Naive B cell (primary cell): ENCODE measurements around the gene SOX9. TPM values are rescaled to one million over a fixed set of nuclear protein-coding genes. Genes with fewer than 3 reads are reported as not detected.

Experiments
- ATAC-seq, 2 donors: fragments of 150-1000 bp; cut with Tn5 transposase; 2 replicates each; pipeline ENCODE4 v1.10.0; 2021; ENCODE audit warnings: low read depth in 2 of 2, mild to moderate bottlenecking in 2 of 2, moderate library complexity in 2 of 2
- DNase-seq: peaks from one replicate; pipeline ENCODE4 v3.0.0; 2022
- H3K27ac Mint-ChIP-seq, 6 donors: one replicate each; pipeline ENCODE4 v1.8.0; 2020 to 2022; ENCODE audit warnings: mild to moderate bottlenecking in 6 of 6, mixed read lengths in 6 of 6, moderate library complexity in 5 of 6, inconsistent platforms in 2 of 6
- H3K27me3 Mint-ChIP-seq, 3 donors: one replicate each; pipeline ENCODE4 v1.8.0; 2021 to 2022; ENCODE audit warnings: mixed read lengths in 3 of 3, mild to moderate bottlenecking in 1 of 3
- H3K36me3 Mint-ChIP-seq, 2 donors: one replicate each; pipeline ENCODE4 v1.8.0; 2020 to 2022; ENCODE audit warnings: mixed read lengths in 2 of 2, inconsistent platforms in 1 of 2, mild to moderate bottlenecking in 1 of 2
- H3K4me1 Mint-ChIP-seq, 3 donors: one replicate each; pipeline ENCODE4 v1.8.0; 2020 to 2022; ENCODE audit warnings: mixed read lengths in 3 of 3, inconsistent platforms in 1 of 3, mild to moderate bottlenecking in 1 of 3, moderate library complexity in 1 of 3
- H3K4me3 Mint-ChIP-seq, 8 donors: one replicate each; pipeline ENCODE4 v1.8.0; 2020 to 2022; ENCODE audit warnings: mild to moderate bottlenecking in 8 of 8, mixed read lengths in 8 of 8, moderate library complexity in 8 of 8, inconsistent platforms in 2 of 8
- H3K9me3 Mint-ChIP-seq, 7 donors: one replicate each; pipeline ENCODE4 v1.8.0; 2020 to 2022; ENCODE audit warnings: mixed read lengths in 7 of 7, mild to moderate bottlenecking in 5 of 7, inconsistent platforms in 2 of 7, moderate library complexity in 1 of 7
- polyA plus RNA-seq, 6 donors: library from polyadenylated mRNA; unstranded; fragments of 300-500 nt; fragmentation: Illumina TruSeq; gene quantifications; one replicate each; pipeline ENCODE4 v1.2.3, GENCODE V29; 2021; ENCODE audit warnings: low read depth in 6 of 6

SOX9 gene
- polyA plus RNA-seq, 6 donors from 2014 or later = not detected

- no peak for DNase-seq
- no peaks in the 10 kb centered on the region for H3K4me1 Mint-ChIP-seq
- no peaks in the 10 kb centered on the region for H3K27me3 Mint-ChIP-seq
These were observed 44.5 kb downstream of the SOX9 start for GRCh38 chr17:72165192-72165866.

DNA sequence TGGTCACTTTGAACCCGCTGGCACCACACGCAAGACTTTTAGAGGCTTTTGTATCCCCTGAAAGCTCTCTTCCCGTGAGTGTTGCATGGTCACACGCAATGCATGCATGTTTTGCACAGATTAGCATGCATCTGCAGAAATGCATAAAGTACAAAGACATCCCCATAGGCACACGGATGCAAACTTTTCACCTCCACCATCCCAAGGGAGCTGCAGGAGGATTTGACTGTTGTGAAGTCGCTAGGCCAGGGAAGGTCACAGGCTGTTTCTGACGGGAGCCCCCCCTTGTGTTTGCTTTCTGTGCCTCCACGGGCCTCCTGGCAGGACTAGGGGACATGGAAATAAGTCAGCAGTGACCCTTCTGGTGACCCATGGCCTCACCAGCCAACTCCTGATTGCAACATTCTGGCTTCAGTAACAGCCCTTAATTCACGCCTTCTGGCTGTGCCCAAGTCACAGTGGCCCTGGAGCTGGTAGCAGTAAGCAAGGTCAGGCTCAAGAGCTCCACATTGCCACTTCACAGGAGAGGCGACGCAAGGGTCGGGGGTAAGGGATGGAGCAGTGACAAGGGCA lies 45.1 kb downstream of the SOX9 start:
- Mint-ChIP-seq H3K27ac (no peak overlapping the region), H3K36me3 (no peaks in the 10 kb centered on the region), H3K27me3 (no peaks in the 10 kb centered on the region), H3K4me1 (no peaks in the 10 kb centered on the region), H3K4me3 (no peak overlapping the region), H3K9me3 (peaks cover 0 to 12% (median 5%) of the 10 kb centered on the region in 7 donors)
- DNase-seq (no peak), ATAC-seq (no peak)

More at GRCh38 chr17:72165192-72165866, 44.5 kb downstream of the SOX9 start:
- H3K36me3 Mint-ChIP-seq = peaks cover 0 to 3% of the 10 kb centered on the region in 2 donors
- no peak overlapping the region for H3K4me3 Mint-ChIP-seq
- peaks cover 0 to 15% (median 5%) of the 10 kb centered on the region in 7 donors for H3K9me3 Mint-ChIP-seq
- no peak for ATAC-seq
- H3K27ac Mint-ChIP-seq = no peak overlapping the region

- Mint-ChIP-seq H3K4me1 (no peaks in the 10 kb centered on the region), H3K27me3 (peaks cover 0 to 4% (median 0%) of the 10 kb centered on the region in 3 donors), H3K36me3 (no peaks in the 10 kb centered on the region), H3K9me3 (peaks cover 0 to 6% (median 4%) of the 10 kb centered on the region in 7 donors), H3K4me3 (no peak overlapping the region), H3K27ac (no peak overlapping the region)
- DNase-seq (no peak), ATAC-seq (no peak)
These were observed 46.8 kb downstream of the SOX9 start for GRCh38 chr17:72167593-72167992.

GRCh38 chr17:72169823-72170222 lies 49.0 kb downstream of the SOX9 start:
- no peak overlapping the region for H3K27ac Mint-ChIP-seq
- peaks cover 0 to 4% (median 0%) of the 10 kb centered on the region in 3 donors for H3K27me3 Mint-ChIP-seq
- peaks cover 0 to 7% (median 4%) of the 10 kb centered on the region in 7 donors for H3K9me3 Mint-ChIP-seq
- no peak for DNase-seq
- H3K4me1 Mint-ChIP-seq = no peaks in the 10 kb centered on the region
- ATAC-seq = no peak
- no peaks in the 10 kb centered on the region for H3K36me3 Mint-ChIP-seq
- H3K4me3 Mint-ChIP-seq = no peak overlapping the region

GRCh38 chr17:72171703-72172667 lies 51.2 kb downstream of the SOX9 start:
- H3K4me1 Mint-ChIP-seq = no peaks in the 10 kb centered on the region

GRCh38 chr17:72173499-72174116 lies 52.8 kb downstream of the SOX9 start:
- no peak for DNase-seq
- Mint-ChIP-seq H3K4me3 (no peak overlapping the region), H3K4me1 (no peaks in the 10 kb centered on the region), H3K36me3 (no peaks in the 10 kb centered on the region), H3K27ac (no peak overlapping the region), H3K9me3 (peaks cover 0 to 6% (median 2%) of the 10 kb centered on the region in 7 donors), H3K27me3 (peaks cover 0 to 4% (median 0%) of the 10 kb centered on the region in 3 donors)
- ATAC-seq = no peak

More at GRCh38 chr17:72171703-72172667, 51.2 kb downstream of the SOX9 start:
- H3K9me3 Mint-ChIP-seq = peaks cover 0 to 8% (median 4%) of the 10 kb centered on the region in 7 donors
- ATAC-seq = no peak
- no peak overlapping the region for H3K27ac Mint-ChIP-seq
- no peaks in the 10 kb centered on the region for H3K36me3 Mint-ChIP-seq
- DNase-seq = no peak
- H3K4me3 Mint-ChIP-seq = no peak overlapping the region
- H3K27me3 Mint-ChIP-seq = peaks cover 0 to 4% (median 0%) of the 10 kb centered on the region in 3 donors

DNA sequence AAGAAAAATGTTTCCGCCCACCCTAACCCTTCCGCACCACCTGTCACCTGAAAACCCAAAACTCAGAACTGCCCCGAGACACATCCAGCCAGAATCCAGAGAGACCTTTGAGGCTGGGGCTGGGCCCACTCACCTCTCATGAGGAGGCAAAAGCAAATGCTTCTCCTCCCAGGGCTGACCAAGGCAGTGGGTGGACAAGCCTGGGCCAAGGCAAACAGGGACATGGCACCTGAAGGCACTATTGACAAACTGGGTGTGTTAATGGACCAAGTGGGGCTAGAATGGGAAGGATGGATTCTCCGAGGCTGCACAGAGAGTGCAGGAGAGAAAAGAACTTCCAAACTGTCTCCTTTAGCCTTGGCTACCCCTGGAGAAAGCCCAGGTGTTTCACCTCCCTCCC lies 54.4 kb downstream of the SOX9 start:
- H3K4me3 Mint-ChIP-seq = no peak overlapping the region
- no peak overlapping the region for H3K27ac Mint-ChIP-seq
- H3K4me1 Mint-ChIP-seq = no peaks in the 10 kb centered on the region
- H3K27me3 Mint-ChIP-seq = peaks cover 0 to 4% (median 0%) of the 10 kb centered on the region in 3 donors
- ATAC-seq (no peak), DNase-seq (no peak)
- H3K9me3 Mint-ChIP-seq = peaks cover 0 to 6% (median 2%) of the 10 kb centered on the region in 7 donors
- H3K36me3 Mint-ChIP-seq = no peaks in the 10 kb centered on the region
